ACC112 (cell line): ENCODE measurements around the gene SLC43A2.
A peak's percentile ranks its signal among the peaks of the same experiment; 100 is the strongest.

Source experiments
- H2AFZ ChIP-seq: fragments of 200-600 bp; sonication (generic); one replicate; pipeline ENCODE4 v1.6.0; 2017; ENCODE audit warnings: antibody characterized with exemption, low read length; ENCODE audit not compliant: unreplicated experiment
- H3K27ac ChIP-seq: fragments of 200-600 bp; sonication (generic); 2 replicates; pipeline ENCODE4 v1.5.1; 2014; ENCODE audit warnings: low read depth, mild to moderate bottlenecking, antibody characterized with exemption, low read length, moderate library complexity
- H3K27me3 ChIP-seq: fragments of 200-600 bp; sonication (generic); 2 replicates; pipeline ENCODE4 v1.6.1; 2014; ENCODE audit warnings: mild to moderate bottlenecking, antibody characterized with exemption, low read length, moderate library complexity, mixed read lengths; ENCODE audit not compliant: insufficient read depth
- H3K36me3 ChIP-seq: fragments of 200-600 bp; sonication (generic); 2 replicates; pipeline ENCODE4 v1.6.1; 2016; ENCODE audit warnings: mild to moderate bottlenecking, antibody characterized with exemption, low read length, moderate library complexity, mixed read lengths; ENCODE audit not compliant: insufficient read depth
- H3K4me1 ChIP-seq: fragments of 200-600 bp; sonication (generic); one replicate; pipeline ENCODE4 v1.6.1; 2016; ENCODE audit warnings: low read length, mixed read lengths; ENCODE audit not compliant: insufficient read depth, unreplicated experiment, control insufficient read depth
- H3K4me3 ChIP-seq: fragments of 200-600 bp; sonication (generic); 2 replicates; pipeline ENCODE4 v1.5.1; 2014; ENCODE audit warnings: mild to moderate bottlenecking, low read depth, low read length
- H3K79me2 ChIP-seq: fragments of 200-600 bp; sonication (generic); one replicate; pipeline ENCODE4 v1.6.0; 2016; ENCODE audit warnings: low read length; ENCODE audit not compliant: control insufficient read depth, unreplicated experiment, insufficient read depth

Gene SLC43A2

GRCh38 chr17:1630662-1631061, 2.0 kb upstream of the SLC43A2 start:
- Histone ChIP-seq H2AFZ (no peak overlapping the region), H3K27me3 (no peaks in the 10 kb centered on the region), H3K4me3 (no peak overlapping the region), H3K27ac (no peak overlapping the region), H3K4me1 (peaks cover 8% of the 10 kb centered on the region), H3K36me3 (no peaks in the 10 kb centered on the region), H3K79me2 (no peaks in the 10 kb centered on the region)

- Histone ChIP-seq H2AFZ (peak overlapping the region; percentile 85), H3K27ac (no peak overlapping the region; the same call in 1 of the 2 replicates), H3K27me3 (no peaks in the 10 kb centered on the region), H3K4me1 (peaks cover 8% of the 10 kb centered on the region), H3K36me3 (no peaks in the 10 kb centered on the region), H3K79me2 (no peaks in the 10 kb centered on the region), H3K4me3 (peak overlapping the region; percentile 92)
Observed at GRCh38 chr17:1629504-1630310, 1.1 kb upstream of the SLC43A2 start.

GRCh38 chr17:1628856-1629503, 346 bp upstream of the SLC43A2 start:
- peak overlapping the region; percentile 92 for H3K4me3 ChIP-seq
- H2AFZ ChIP-seq, result peak overlapping the region; percentile 99
- no peaks in the 10 kb centered on the region for H3K36me3 ChIP-seq
- H3K4me1 ChIP-seq, result peaks cover 8% of the 10 kb centered on the region
- no peaks in the 10 kb centered on the region for H3K27me3 ChIP-seq
- peak overlapping the region; percentile 87; the same call in 1 of the 2 replicates for H3K27ac ChIP-seq
- no peaks in the 10 kb centered on the region for H3K79me2 ChIP-seq

- Histone ChIP-seq H3K4me1 (peaks cover 8% of the 10 kb centered on the region), H2AFZ (peak overlapping the region; percentile 99), H3K27me3 (no peaks in the 10 kb centered on the region), H3K4me3 (peak overlapping the region; percentile 92), H3K36me3 (no peaks in the 10 kb centered on the region), H3K79me2 (no peaks in the 10 kb centered on the region), H3K27ac (no peak overlapping the region)
Observed at GRCh38 chr17:1627182-1627981, 1.3 kb downstream of the SLC43A2 start.

GRCh38 chr17:1626333-1626732, 2.3 kb downstream of the SLC43A2 start:
- no peaks in the 10 kb centered on the region for H3K27me3 ChIP-seq
- H3K79me2 ChIP-seq, result no peaks in the 10 kb centered on the region
- H3K36me3 ChIP-seq, result no peaks in the 10 kb centered on the region
- no peak overlapping the region for H2AFZ ChIP-seq
- no peak overlapping the region for H3K27ac ChIP-seq
- peaks cover 8% of the 10 kb centered on the region for H3K4me1 ChIP-seq
- no peak overlapping the region for H3K4me3 ChIP-seq

GRCh38 chr17:1625581-1625980, 3.1 kb downstream of the SLC43A2 start:
- Histone ChIP-seq H3K27ac (no peak overlapping the region), H3K27me3 (no peaks in the 10 kb centered on the region), H2AFZ (no peak overlapping the region), H3K4me1 (peaks cover 8% of the 10 kb centered on the region), H3K79me2 (no peaks in the 10 kb centered on the region), H3K4me3 (no peak overlapping the region), H3K36me3 (no peaks in the 10 kb centered on the region)

GRCh38 chr17:1625053-1625452, 3.6 kb downstream of the SLC43A2 start:
- Histone ChIP-seq H3K4me1 (peaks cover 8% of the 10 kb centered on the region), H3K36me3 (no peaks in the 10 kb centered on the region), H3K27ac (no peak overlapping the region), H3K79me2 (no peaks in the 10 kb centered on the region), H3K27me3 (no peaks in the 10 kb centered on the region), H2AFZ (no peak overlapping the region), H3K4me3 (no peak overlapping the region)

GRCh38 chr17:1624650-1625049, 4.0 kb downstream of the SLC43A2 start:
- H3K4me3 ChIP-seq, result no peak overlapping the region
- H3K4me1 ChIP-seq, result peaks cover 8% of the 10 kb centered on the region
- H3K27ac ChIP-seq, result no peak overlapping the region
- no peaks in the 10 kb centered on the region for H3K36me3 ChIP-seq
- no peak overlapping the region for H2AFZ ChIP-seq
- H3K27me3 ChIP-seq, result no peaks in the 10 kb centered on the region
- H3K79me2 ChIP-seq, result no peaks in the 10 kb centered on the region

- H3K27ac ChIP-seq, result no peak overlapping the region
- H3K79me2 ChIP-seq, result no peaks in the 10 kb centered on the region
- no peaks in the 10 kb centered on the region for H3K36me3 ChIP-seq
- H3K4me3 ChIP-seq, result no peak overlapping the region
- no peak overlapping the region for H2AFZ ChIP-seq
- peaks cover 8% of the 10 kb centered on the region for H3K4me1 ChIP-seq
- H3K27me3 ChIP-seq, result no peaks in the 10 kb centered on the region
Observed at GRCh38 chr17:1623057-1623630, 5.5 kb downstream of the SLC43A2 start.

GRCh38 chr17:1621273-1621954, 7.2 kb downstream of the SLC43A2 start:
- H3K4me1 ChIP-seq, result peaks cover under 1% of the 10 kb centered on the region
- no peak overlapping the region for H3K4me3 ChIP-seq
- no peaks in the 10 kb centered on the region for H3K27me3 ChIP-seq
- H3K36me3 ChIP-seq, result no peaks in the 10 kb centered on the region
- H2AFZ ChIP-seq, result no peak overlapping the region
- no peak overlapping the region for H3K27ac ChIP-seq
- H3K79me2 ChIP-seq, result no peaks in the 10 kb centered on the region
